ENCODE results near the gene CBR3. TPM values are rescaled to one million over a fixed set of nuclear protein-coding genes. Genes with fewer than 3 reads are reported as not detected.

The CBR3 gene
- total RNA-seq, 4 donors from 2014 or later: 21.3 to 45.9 (median 37.9) TPM

DNA sequence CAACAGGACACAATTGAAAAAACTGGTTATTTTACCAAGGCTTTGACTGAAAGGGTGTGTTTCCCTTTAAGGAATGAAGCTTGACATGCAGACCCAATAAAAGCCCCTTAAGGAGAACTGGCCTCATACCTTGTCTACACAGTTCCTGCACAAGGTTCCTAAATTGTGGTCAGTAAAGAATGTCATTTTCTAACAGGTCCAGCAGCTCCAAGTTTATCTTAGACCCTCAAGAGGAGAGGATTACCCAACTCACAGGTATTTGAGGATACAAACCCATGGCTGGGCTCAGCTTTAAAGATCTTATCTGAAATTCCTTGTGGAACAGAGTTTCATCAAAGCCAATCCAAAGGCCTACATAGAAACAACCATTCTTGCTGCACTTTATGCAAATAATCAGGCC is 31.4 kb upstream of the CBR3 start:
- no peak for DNase-seq (ENCODE audit: low spot score in 2 of 2)
- H3K4me3 ChIP-seq (ENCODE audit: low read depth, poor library complexity, severe bottlenecking): no peak overlapping the region
- intact Hi-C loops (cut with DNase I; ENCODE audit: low total_unique reads): no loop called here
- TF ChIP-seq, protein P1, sequence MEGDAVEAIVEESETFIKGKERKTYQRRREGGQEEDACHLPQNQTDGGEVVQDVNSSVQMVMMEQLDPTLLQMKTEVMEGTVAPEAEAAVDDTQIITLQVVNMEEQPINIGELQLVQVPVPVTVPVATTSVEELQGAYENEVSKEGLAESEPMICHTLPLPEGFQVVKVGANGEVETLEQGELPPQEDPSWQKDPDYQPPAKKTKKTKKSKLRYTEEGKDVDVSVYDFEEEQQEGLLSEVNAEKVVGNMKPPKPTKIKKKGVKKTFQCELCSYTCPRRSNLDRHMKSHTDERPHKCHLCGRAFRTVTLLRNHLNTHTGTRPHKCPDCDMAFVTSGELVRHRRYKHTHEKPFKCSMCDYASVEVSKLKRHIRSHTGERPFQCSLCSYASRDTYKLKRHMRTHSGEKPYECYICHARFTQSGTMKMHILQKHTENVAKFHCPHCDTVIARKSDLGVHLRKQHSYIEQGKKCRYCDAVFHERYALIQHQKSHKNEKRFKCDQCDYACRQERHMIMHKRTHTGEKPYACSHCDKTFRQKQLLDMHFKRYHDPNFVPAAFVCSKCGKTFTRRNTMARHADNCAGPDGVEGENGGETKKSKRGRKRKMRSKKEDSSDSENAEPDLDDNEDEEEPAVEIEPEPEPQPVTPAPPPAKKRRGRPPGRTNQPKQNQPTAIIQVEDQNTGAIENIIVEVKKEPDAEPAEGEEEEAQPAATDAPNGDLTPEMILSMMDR (IDR thresholded peaks at IDR 0.05): no peak
- TF ChIP-seq POLR2A (IDR thresholded peaks at IDR 0.05): no peak

DNA sequence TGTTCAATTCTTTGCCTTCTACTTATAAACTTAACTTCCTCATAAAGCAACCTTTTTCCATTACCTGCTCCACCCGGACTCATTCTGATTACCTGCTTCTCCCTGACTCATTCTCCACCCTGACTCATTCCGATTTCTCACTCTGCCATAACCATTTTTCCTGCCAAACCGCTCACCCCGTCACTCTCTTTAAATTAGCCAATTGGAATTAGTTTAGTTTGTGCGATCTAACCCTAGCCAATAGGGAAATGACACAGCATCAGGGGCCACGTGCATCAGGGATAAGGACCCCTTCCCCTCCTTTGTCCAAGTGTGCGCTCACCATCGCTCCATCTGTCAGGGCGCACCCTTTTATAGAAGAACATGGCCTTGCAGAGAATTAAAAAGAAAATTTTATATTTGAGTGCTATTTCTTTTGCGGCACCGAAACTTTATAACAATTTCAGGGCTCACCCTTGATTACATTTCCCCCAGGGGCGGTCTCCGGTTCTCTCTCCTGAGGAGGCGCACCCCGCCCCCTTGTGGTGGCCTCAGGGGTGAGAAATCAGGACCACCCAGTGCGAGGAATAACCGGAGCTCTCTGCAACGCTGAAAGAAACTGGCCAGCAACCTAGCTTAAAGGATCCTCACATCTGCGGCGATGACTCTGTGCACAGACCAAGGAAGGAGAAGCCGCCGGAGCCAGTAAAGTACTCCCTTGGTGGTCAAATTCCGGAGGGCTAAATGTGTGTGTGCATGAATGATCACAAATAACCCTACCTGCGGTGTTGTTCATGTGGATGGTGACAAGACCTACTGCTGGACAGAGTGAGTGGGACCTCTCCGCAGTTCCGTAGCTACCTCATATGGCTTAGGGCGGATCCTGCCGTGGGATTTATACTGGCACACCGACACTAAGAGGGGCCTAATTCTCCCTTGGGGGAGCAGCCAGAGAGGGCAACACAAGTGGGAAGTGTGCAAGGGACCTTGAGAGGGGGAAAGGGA is 30.3 kb upstream of the CBR3 start:
- intact Hi-C loops (cut with DNase I; ENCODE audit: low total_unique reads): no loop called here
- 42% methylated on average over 29 of the region's 29 CpGs for WGBS, 2 donors
- H3K4me3 ChIP-seq (ENCODE audit: low read depth, poor library complexity, severe bottlenecking): no peak overlapping the region
- no peak for DNase-seq (ENCODE audit: low spot score in 2 of 2)
- TF ChIP-seq, protein P1 (IDR thresholded peaks at IDR 0.05): no peak
- TF ChIP-seq POLR2A (IDR thresholded peaks at IDR 0.05): no peak

DNA sequence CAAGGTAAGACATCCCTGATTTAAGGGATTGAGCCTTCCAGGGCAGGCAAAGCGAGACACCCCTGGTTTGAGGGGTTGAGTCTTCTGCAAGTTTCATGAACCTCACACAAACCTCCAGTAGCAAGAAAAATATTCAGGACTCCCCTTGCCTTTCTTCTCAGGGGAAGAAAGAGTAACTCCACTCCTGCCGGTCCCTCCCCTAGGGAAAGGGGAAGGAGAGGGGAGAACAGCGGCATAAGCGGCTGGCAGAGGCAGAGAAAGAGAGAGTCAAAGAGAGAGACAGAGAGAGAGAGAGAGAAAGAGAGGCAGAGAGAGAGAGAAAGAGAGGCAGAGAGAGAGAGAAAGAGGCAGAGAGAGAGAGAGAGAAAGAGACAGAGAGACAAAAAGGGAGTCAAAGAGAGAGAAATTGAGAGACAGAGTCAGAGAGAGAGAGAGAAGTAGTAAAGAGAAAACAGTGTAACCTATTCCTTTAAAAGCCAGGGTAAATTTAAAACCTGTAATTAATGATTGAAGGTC is 29.5 kb upstream of the CBR3 start:
- intact Hi-C loops (cut with DNase I; ENCODE audit: low total_unique reads): no loop called here
- 76 to 86% methylated on average over 4 of the region's 4 CpGs for WGBS, 2 donors
- DNase-seq (ENCODE audit: low spot score in 2 of 2): no peak
- no peak overlapping the region for H3K4me3 ChIP-seq (ENCODE audit: low read depth, poor library complexity, severe bottlenecking)
- TF ChIP-seq, protein P1 (IDR thresholded peaks at IDR 0.05): no peak
- no peak for TF ChIP-seq POLR2A (IDR thresholded peaks at IDR 0.05)

DNA sequence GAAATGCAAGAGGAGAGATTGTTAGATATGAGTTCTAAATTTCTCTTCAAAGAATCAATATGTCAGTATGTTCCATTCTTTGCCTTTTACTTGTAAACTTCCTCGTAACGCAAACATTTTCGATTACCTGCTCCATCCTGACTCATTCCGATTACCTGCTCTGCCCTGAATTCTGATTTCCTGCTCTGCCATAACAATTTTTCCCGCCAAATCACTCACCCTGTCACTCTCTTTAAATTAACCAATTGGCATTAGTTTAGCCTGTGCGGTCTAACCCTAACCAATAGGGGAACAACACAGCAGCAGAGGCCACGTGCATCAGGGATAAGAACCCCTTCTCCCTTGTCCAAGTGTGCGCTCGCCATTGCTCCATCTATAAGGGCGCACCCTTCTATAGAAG is 25.0 kb upstream of the CBR3 start:
- intact Hi-C loops (cut with DNase I; ENCODE audit: low total_unique reads): loop anchor here (10.0 kb wide), 1 partner anchor 255 kb away; no protein-coding TSS in a partner anchor

DNA sequence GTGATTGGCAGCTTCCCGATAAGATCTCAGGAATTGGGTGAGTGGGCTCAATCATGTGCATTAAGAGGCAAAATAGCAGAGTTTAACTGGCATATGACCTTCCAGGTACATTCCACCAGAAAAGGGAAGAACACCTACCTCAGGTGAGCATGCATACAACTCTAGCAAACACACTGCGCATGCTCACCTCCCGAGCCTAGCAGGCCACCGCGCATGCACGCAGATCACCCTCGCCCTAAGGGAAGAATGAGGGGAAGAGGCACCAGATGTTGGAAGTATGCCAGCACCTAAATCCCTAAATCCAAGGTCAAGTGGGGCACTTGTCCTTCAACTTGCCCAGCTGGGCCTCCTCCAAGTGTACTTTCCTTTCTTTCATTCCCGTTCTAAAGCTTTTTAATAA is 23.6 kb upstream of the CBR3 start:
- H3K4me3 ChIP-seq (ENCODE audit: low read depth, poor library complexity, severe bottlenecking): no peak overlapping the region
- DNase-seq (ENCODE audit: low spot score in 2 of 2): no peak
- no peak for TF ChIP-seq POLR2A (IDR thresholded peaks at IDR 0.05)
- TF ChIP-seq, protein P1 (IDR thresholded peaks at IDR 0.05): no peak
- WGBS, 2 donors: 72 to 75% methylated on average over 8 of the region's 8 CpGs
- intact Hi-C loops (cut with DNase I; ENCODE audit: low total_unique reads): loop anchor here (10.0 kb wide), 1 partner anchor 256 kb away; no protein-coding TSS in a partner anchor

More for the DNA sequence above, 25.0 kb upstream of the CBR3 start:
- 95% methylated on average over 10 of the region's 10 CpGs for WGBS, 2 donors
- TF ChIP-seq, protein P1 (IDR thresholded peaks at IDR 0.05): no peak
- no peak for TF ChIP-seq POLR2A (IDR thresholded peaks at IDR 0.05)
- no peak for DNase-seq (ENCODE audit: low spot score in 2 of 2)
- H3K4me3 ChIP-seq (ENCODE audit: low read depth, poor library complexity, severe bottlenecking): no peak overlapping the region
